K562 (cell line): Measurements from ENCODE around the gene ELF2. TPM values are rescaled to one million over a fixed set of nuclear protein-coding genes. Genes with fewer than 3 reads are reported as not detected.

Source experiments
- ATAC-seq: fragments of 200-7000 bp; cut with Tn5 transposase; 3 replicates; pipeline ENCODE4 v1.9.1; 2020; ENCODE audit warnings: moderate library complexity
- BruUV-seq: library from RNA; stranded (reverse); fragments of 400-500 nt; replicated peaks from 2 replicates; lab custom pipeline; 2021; lab: Mats Ljungman, UMichigan
- CTCF ChIA-PET: fragments of 300-600 bp; formaldehyde crosslinking; extraction: SDS; loops from one replicate; lab custom pipeline; 2021; ENCODE audit warnings: low intra/inter-chr PET ratio; lab: Yijun Ruan, JAX
- POLR2A ChIA-PET: fragments of 300-600, 350-650 bp; sonication (Branson Sonifier 250); formaldehyde crosslinking; extraction: SDS; loops from one replicate; lab custom pipeline; 2021; ENCODE audit warnings: antibody characterized with exemption, inconsistent platforms; lab: Yijun Ruan, JAX
- DNase-seq, 4 experiments: peaks; one replicate each; pipeline versions ENCODE4 v3.0.0 to v3.0.0-alpha.2; 2011 to 2018; ENCODE audit warnings: low spot score in 3 of 4, mixed read lengths in 3 of 4; ENCODE audit errors: extremely low read depth in 1 of 4
- FAIRE-seq: peaks from 2 replicates; lab custom pipeline; 2011; peaks lifted over from hg19 to GRCh38; lab: Jason Lieb, UNC
- H2AFZ ChIP-seq: 2 replicates; pipeline ENCODE4 v1.6.0; 2011; ENCODE audit warnings: low read depth, low read length, control low read depth, inconsistent platforms
- H3K27ac ChIP-seq: fragments of 200-600 bp; 3 replicates; pipeline ENCODE4 v1.8.0; 2011; ENCODE audit warnings: low read depth, mild to moderate bottlenecking, control low read depth, inconsistent platforms, low read length, moderate library complexity, mixed read lengths; ENCODE audit errors: extremely low read depth
- H3K27me3 ChIP-seq, 2 experiments: fragments of 300-600 bp in 1 of 2; 2 replicates in 1 of 2; 3 replicates in 1 of 2; pipeline versions ENCODE4 v1.6.0 to v1.8.0; 2011; ENCODE audit warnings: inconsistent platforms in 2 of 2, low read length in 2 of 2, mild to moderate bottlenecking in 1 of 2, mixed read lengths in 1 of 2, moderate library complexity in 1 of 2; ENCODE audit not compliant: control insufficient read depth in 2 of 2, insufficient read depth in 2 of 2
- H3K36me3 ChIP-seq: fragments of 300-600 bp; 3 replicates; pipeline ENCODE4 v1.8.0; 2011; ENCODE audit warnings: mild to moderate bottlenecking, low read length, inconsistent platforms; ENCODE audit not compliant: control insufficient read depth, insufficient read depth
- H3K4me1 ChIP-seq, 2 experiments: fragments of 200-600 bp in 1 of 2; replicated peaks in 1 of 2; 2 replicates in 1 of 2; 3 replicates in 1 of 2; pipeline versions ENCODE4 v1.5.1 to v1.8.0; 2011; ENCODE audit warnings: inconsistent platforms in 2 of 2, low read length in 2 of 2, mild to moderate bottlenecking in 1 of 2, mixed read lengths in 1 of 2, moderate library complexity in 1 of 2; ENCODE audit not compliant: control insufficient read depth in 2 of 2, insufficient read depth in 2 of 2
- H3K4me2 ChIP-seq: 2 replicates; pipeline ENCODE4 v1.6.1; 2011; ENCODE audit warnings: low read length, control low read depth, inconsistent platforms, mixed read lengths; ENCODE audit not compliant: insufficient read depth
- H3K4me3 ChIP-seq: fragments of 200-600 bp; sonication (generic), shearing (Covaris generic); 2 replicates; pipeline ENCODE4 v1.5.1; 2016; ENCODE audit warnings: control low read depth, inconsistent platforms
- H3K79me2 ChIP-seq: fragments of 200-600 bp; 3 replicates; pipeline ENCODE4 v1.8.0; 2011; ENCODE audit warnings: low read length, inconsistent platforms; ENCODE audit not compliant: control insufficient read depth, insufficient read depth
- H3K9ac ChIP-seq, 2 experiments: 2 replicates each; pipeline versions ENCODE4 v1.6.0 to v1.6.1; 2011; ENCODE audit warnings: low read depth in 2 of 2, low read length in 2 of 2, control low read depth in 1 of 2, inconsistent platforms in 1 of 2, mild to moderate bottlenecking in 1 of 2, mixed read lengths in 1 of 2; ENCODE audit not compliant: insufficient read depth in 1 of 2
- H3K9me1 ChIP-seq: one replicate; pipeline ENCODE4 v1.6.0; 2011; ENCODE audit warnings: inconsistent platforms, mild to moderate bottlenecking, low read length, moderate library complexity; ENCODE audit not compliant: control insufficient read depth, insufficient read depth
- H3K9me3 ChIP-seq: replicated peaks from 2 replicates; pipeline ENCODE4 v1.5.1; 2011; ENCODE audit warnings: low read depth, low read length, inconsistent platforms; ENCODE audit not compliant: control insufficient read depth, insufficient read depth
- H4K20me1 ChIP-seq: replicated peaks from 2 replicates; pipeline ENCODE4 v1.6.1; 2011; ENCODE audit warnings: low read length, inconsistent platforms, mixed read lengths; ENCODE audit not compliant: control insufficient read depth, insufficient read depth
- ETV6 ChIP-seq, 3 experiments: fragments of 150-350 bp in 1 of 3; sonication (generic) in 1 of 3; formaldehyde crosslinking in 1 of 3; IDR thresholded peaks; 2 replicates each; pipeline versions ENCODE4 v1.6.1 to v1.8.0; 2014 to 2022; ENCODE audit warnings: borderline replicate concordance in 2 of 3, low read depth in 2 of 3, antibody characterized with exemption in 1 of 3, low read length in 1 of 3, mild to moderate bottlenecking in 1 of 3, missing genetic modification reagents in 1 of 3
- FOXA3 ChIP-seq, 2 experiments: fragments of 450-650 bp in 1 of 2; sonication (generic) in 1 of 2; formaldehyde crosslinking; IDR thresholded peaks in 1 of 2; conservative IDR thresholded peaks in 1 of 2; 2 replicates each; pipeline versions ENCODE4 v1.4.0 to v1.8.0; 2020 to 2022; ENCODE audit warnings: mild to moderate bottlenecking in 2 of 2, missing genetic modification reagents in 1 of 2
- NRF1 ChIP-seq, 2 experiments: fragments of 450-650 bp; IDR thresholded peaks in 1 of 2; conservative IDR thresholded peaks in 1 of 2; 2 replicates each; pipeline ENCODE4 v1.6.1; 2014; ENCODE audit warnings: mild to moderate bottlenecking in 2 of 2
- POLR3G ChIP-seq: IDR thresholded peaks from 2 replicates; pipeline ENCODE4 v1.6.1; 2011; ENCODE audit not compliant: insufficient read length, insufficient replicate concordance; ENCODE audit errors: extremely low read depth
- RBM22 ChIP-seq: fragments of 200-400 bp; formaldehyde crosslinking; IDR thresholded peaks from 2 replicates; pipeline ENCODE4 v1.6.1; 2018; ENCODE audit warnings: low read length, low read depth; ENCODE audit not compliant: poor library complexity, severe bottlenecking
- SIX5 ChIP-seq, 2 experiments: IDR thresholded peaks; 2 replicates each; pipeline ENCODE4 v1.6.1; 2011; ENCODE audit warnings: low read length in 2 of 2, borderline replicate concordance in 1 of 2, low read depth in 1 of 2, mild to moderate bottlenecking in 1 of 2, moderate library complexity in 1 of 2; ENCODE audit not compliant: insufficient read depth in 1 of 2
- TBP ChIP-seq: optimal IDR thresholded peaks from 2 replicates; pipeline ENCODE3; 2011; ENCODE audit warnings: low read depth, low read length, improper control_type of control experiment
- ZBTB1 ChIP-seq: sonication (generic); formaldehyde crosslinking; IDR thresholded peaks from 2 replicates; pipeline ENCODE4 v1.8.1; 2023; ENCODE audit warnings: missing genetic modification reagents, low read depth, mild to moderate bottlenecking, borderline replicate concordance
- ZBTB7A ChIP-seq: IDR thresholded peaks from 2 replicates; pipeline ENCODE4 v1.6.1; 2011; ENCODE audit warnings: low read depth, mild to moderate bottlenecking, low read length, moderate library complexity, borderline replicate concordance; ENCODE audit not compliant: control insufficient read depth
- ZNF583 ChIP-seq: fragments of 250-450 bp; sonication (Bioruptor Pico); IDR thresholded peaks from 2 replicates; pipeline ENCODE4 v1.4.0; 2020
- WGBS: fragments of 100-300 bp; shearing (Covaris generic); methylation state at CpG from one replicate; pipeline ENCODE4 v1.1.6; 2016; ENCODE audit warnings: low coverage, mixed read lengths; ENCODE audit not compliant: insufficient coverage; ENCODE audit errors: missing lambda C conversion rate; 5-methylcytosine and 5-hydroxymethylcytosine counted together
- in situ Hi-C: fragments of 300-500 bp; cut with MboI; formaldehyde crosslinking; loops from 4 replicates; pipeline ENCODE4 v1.15.0; 2018; ENCODE audit warnings: inconsistent platforms, mixed read lengths
- intact Hi-C: fragments of 100-400 bp; cut with micrococcal nuclease; formaldehyde crosslinking; loops from 2 replicates; pipeline ENCODE4 v1.14.2; 2022
- polyA plus RNA-seq, 8 experiments: library from polyadenylated mRNA; depleted of rRNA in 4 of 8; stranded (reverse) in 5 of 8; unstranded in 3 of 8; fragments of >200 nt; fragmentation: Nextera tagmentation in 2 of 8; fragmentation: Illumina TruSeq in 1 of 8; extraction: Ambion mirVana in 2 of 8; extraction: Trizol in 1 of 8; gene quantifications; 2 replicates each; pipeline versions ENCODE4 v1.2.1 to v1.2.3, GENCODE V29; 2011 to 2014; ENCODE audit warnings: inconsistent platforms in 1 of 8, missing spikeins in 1 of 8
- total RNA-seq, 7 experiments: library from RNA; depleted of rRNA in 6 of 7; stranded (reverse); fragments of >200 nt in 6 of 7; fragmentation: Illumina TruSeq in 2 of 7; extraction: Trizol in 2 of 7; gene quantifications; 2 replicates each; pipeline versions ENCODE4 v1.2.1 to v1.2.3, GENCODE V29; 2011 to 2021; ENCODE audit warnings: low replicate concordance in 1 of 7
- TF ChIP-seq, protein P1 (sequence below): fragments of 450-650 bp; IDR thresholded peaks from 2 replicates; pipeline ENCODE4 v1.6.1; 2017; ENCODE audit warnings: antibody characterized with exemption
- TF ChIP-seq, protein P2 (sequence below): sonication (generic); formaldehyde crosslinking; IDR thresholded peaks from 2 replicates; pipeline ENCODE4 v1.9.0; 2022; ENCODE audit warnings: mild to moderate bottlenecking, missing genetic modification reagents

The ELF2 gene
- total and polyA plus RNA-seq, 9 of the 15 experiments (the other 6 are each of a cell fraction or from before 2014, with no cell fraction given) = 9.4 to 58.7 (median 41.6) TPM

DNA sequence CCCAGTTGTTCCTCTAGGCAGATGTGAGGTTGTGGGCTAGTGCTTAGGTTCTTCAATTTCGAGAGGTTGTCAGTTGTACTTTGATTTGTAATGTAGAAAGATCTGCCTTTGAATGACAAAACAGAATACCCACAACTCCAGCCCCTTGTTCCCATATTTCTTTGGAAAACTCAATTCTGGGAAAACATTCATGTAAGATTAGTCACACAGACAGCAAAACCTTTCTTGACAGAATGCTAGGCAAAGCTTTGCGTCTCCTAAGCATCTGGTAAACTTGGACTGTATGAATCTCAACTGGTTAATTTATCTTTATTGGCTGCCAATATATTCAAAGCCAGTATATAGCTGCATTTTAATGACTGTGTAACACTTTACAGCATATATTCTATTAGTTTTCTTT, 126.6 kb downstream of the ELF2 start:
- peaks cover 25% of the 10 kb centered on the region; the same call in 2 of the 3 replicates for H3K79me2 ChIP-seq
- no peaks in the 10 kb centered on the region for H3K4me1 ChIP-seq
- H3K9ac ChIP-seq = no peak overlapping the region
- no peak overlapping the region for H3K4me3 ChIP-seq
- no peaks in the 10 kb centered on the region for H3K9me1 ChIP-seq
- in situ Hi-C loops (no loop called here), intact Hi-C loops (no loop called here)
- WGBS = 88% methylated on average over 2 of the region's 2 CpGs
- no TSS peak for BruUV-seq
- H3K36me3 ChIP-seq = peaks cover 80% of the 10 kb centered on the region
- TF ChIP-seq ZBTB7A = no peak
- TF ChIP-seq RBM22 = peak; percentile 15
- ChIA-PET POLR2A (interaction anchor here (0.5 to 0.6 kb wide), 2 partner anchors 20 to 35 kb away, joined by 3 to 4 read pairs; partner anchors contain the start of gene NOCT), CTCF (no interaction called here)
- DNase-seq = no peak
- 0 out of 2 replicates have a peak, but pooled peaks cover 3% of the 10 kb centered on the region for H4K20me1 ChIP-seq
- H3K27ac ChIP-seq = no peak overlapping the region
- H2AFZ ChIP-seq = no peak overlapping the region
- no peaks in the 10 kb centered on the region for H3K9me3 ChIP-seq
- H3K4me2 ChIP-seq = no peak overlapping the region
- H3K27me3 ChIP-seq = no peaks in the 10 kb centered on the region
- no peak for FAIRE-seq
- ATAC-seq = no peak

DNA sequence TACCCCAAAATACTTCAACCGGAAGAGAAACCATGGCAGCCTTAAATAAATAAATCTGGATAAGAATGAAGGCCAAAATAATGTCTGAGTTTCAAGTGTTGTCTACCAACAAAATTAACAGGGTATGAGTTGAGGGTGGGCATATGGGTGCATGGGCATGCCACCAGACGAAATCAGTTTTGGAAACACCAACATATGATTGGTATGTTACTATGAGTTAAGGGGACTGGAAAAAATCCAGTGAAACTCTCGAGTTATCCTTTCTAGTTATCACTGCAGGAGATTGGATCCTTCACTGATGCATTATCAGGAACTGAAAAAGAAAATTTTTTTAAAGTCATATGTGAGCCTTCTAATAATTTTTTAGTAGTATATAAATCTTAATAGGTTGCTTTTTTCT, 129.0 kb downstream of the ELF2 start:
- no peak overlapping the region for H3K4me3 ChIP-seq
- BruUV-seq = no TSS peak
- no peak for ATAC-seq
- H3K9ac ChIP-seq = no peak overlapping the region
- peaks cover 23% of the 10 kb centered on the region for H3K79me2 ChIP-seq
- H3K9me3 ChIP-seq = no peaks in the 10 kb centered on the region
- no peak overlapping the region for H3K4me2 ChIP-seq
- H2AFZ ChIP-seq = no peak overlapping the region
- no peaks in the 10 kb centered on the region for H3K9me1 ChIP-seq
- ChIA-PET POLR2A (interaction anchor here (0.5 to 0.9 kb wide), 3 partner anchors 10 to 180 kb away, joined by 3 to 4 read pairs (median 3); no protein-coding TSS in a partner anchor), CTCF (no interaction called here)
- H3K36me3 ChIP-seq = peaks cover 77% of the 10 kb centered on the region
- no peak for DNase-seq
- no peak overlapping the region for H3K27ac ChIP-seq
- intact Hi-C loops (no loop called here), in situ Hi-C loops (loop anchor here (25.0 kb wide), 1 partner anchor 489 kb away; no protein-coding TSS in a partner anchor)
- WGBS = 69% methylated on average over 3 of the region's 3 CpGs
- no peaks in the 10 kb centered on the region for H3K4me1 ChIP-seq
- FAIRE-seq = no peak
- no peaks in the 10 kb centered on the region for H3K27me3 ChIP-seq
- 0 out of 2 replicates have a peak, but pooled peaks cover 6% of the 10 kb centered on the region for H4K20me1 ChIP-seq
- TF ChIP-seq ETV6 (IDR thresholded peaks at IDR 0.05; ENCODE audit: borderline replicate concordance in 1 of 2, low read depth in 2 of 2, low read length in 1 of 2) (no peak), ETV6 (CRISPR knock-in tag; IDR thresholded peaks at IDR 0.05; ENCODE audit: borderline replicate concordance) (no peak), TBP (no peak), NRF1 (conservative IDR thresholded peaks at IDR 0.05 in 1 of 2, IDR thresholded peaks at IDR 0.05 in 1 of 2) (no peak), FOXA3 (CRISPR knock-in tag; conservative IDR thresholded peaks at IDR 0.05 in 1 of 2, IDR thresholded peaks at IDR 0.05 in 1 of 2) (no peak), POLR3G (no peak), ZNF583 (CRISPR knock-in tag) (no peak), SIX5 (IDR thresholded peaks at IDR 0.05; ENCODE audit: borderline replicate concordance in 1 of 2, insufficient read depth in 1 of 2, low read depth in 1 of 2, low read length in 2 of 2) (no peak), ZBTB1 (no peak)
- TF ChIP-seq, protein P1, sequence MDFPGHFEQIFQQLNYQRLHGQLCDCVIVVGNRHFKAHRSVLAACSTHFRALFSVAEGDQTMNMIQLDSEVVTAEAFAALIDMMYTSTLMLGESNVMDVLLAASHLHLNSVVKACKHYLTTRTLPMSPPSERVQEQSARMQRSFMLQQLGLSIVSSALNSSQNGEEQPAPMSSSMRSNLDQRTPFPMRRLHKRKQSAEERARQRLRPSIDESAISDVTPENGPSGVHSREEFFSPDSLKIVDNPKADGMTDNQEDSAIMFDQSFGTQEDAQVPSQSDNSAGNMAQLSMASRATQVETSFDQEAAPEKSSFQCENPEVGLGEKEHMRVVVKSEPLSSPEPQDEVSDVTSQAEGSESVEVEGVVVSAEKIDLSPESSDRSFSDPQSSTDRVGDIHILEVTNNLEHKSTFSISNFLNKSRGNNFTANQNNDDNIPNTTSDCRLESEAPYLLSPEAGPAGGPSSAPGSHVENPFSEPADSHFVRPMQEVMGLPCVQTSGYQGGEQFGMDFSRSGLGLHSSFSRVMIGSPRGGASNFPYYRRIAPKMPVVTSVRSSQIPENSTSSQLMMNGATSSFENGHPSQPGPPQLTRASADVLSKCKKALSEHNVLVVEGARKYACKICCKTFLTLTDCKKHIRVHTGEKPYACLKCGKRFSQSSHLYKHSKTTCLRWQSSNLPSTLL = no peak
- TF ChIP-seq, protein P2, sequence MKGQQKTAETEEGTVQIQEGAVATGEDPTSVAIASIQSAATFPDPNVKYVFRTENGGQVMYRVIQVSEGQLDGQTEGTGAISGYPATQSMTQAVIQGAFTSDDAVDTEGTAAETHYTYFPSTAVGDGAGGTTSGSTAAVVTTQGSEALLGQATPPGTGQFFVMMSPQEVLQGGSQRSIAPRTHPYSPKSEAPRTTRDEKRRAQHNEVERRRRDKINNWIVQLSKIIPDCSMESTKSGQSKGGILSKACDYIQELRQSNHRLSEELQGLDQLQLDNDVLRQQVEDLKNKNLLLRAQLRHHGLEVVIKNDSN = no peak
